Putamen (tissue), 1 donor: ENCODE data around the gene FNIP2.
A peak's percentile ranks its signal among the peaks of the same experiment; 100 is the strongest.
"Not testable (repeated sequence)": the region's sequence is repeated elsewhere in the genome, so short reads cannot be mapped to it uniquely, and the experiment has no call there.

ENCODE experiments used
- DNase-seq: peaks from one replicate; pipeline ENCODE4 v3.0.0-alpha.2; 2016; ENCODE audit warnings: low spot score

FNIP2 gene

GRCh38 chr4:158768555-158769174 lies at the start of gene FNIP2:
Gene FNIP2, plus strand, starts transcription at chr4:158769026. Its CDS starts 187 bp downstream, at chr4:158769213.
- peak; percentile 89 for DNase-seq

- no peak for DNase-seq
Measured at GRCh38 chr4:158721680-158722079, 47.1 kb upstream of the FNIP2 start.

GRCh38 chr4:158722291-158722916 lies 46.4 kb upstream of the FNIP2 start:
- peak; percentile 40 for DNase-seq

- DNase-seq = peak; percentile 80
Measured at GRCh38 chr4:158722917-158723793, 45.7 kb upstream of the FNIP2 start, which contains the start of gene PPID. Gene PPID, minus strand, starts transcription at chr4:158723396. Its CDS starts 108 bp downstream, at chr4:158723288.

GRCh38 chr4:158724637-158725036 lies 44.2 kb upstream of the FNIP2 start:
- no peak for DNase-seq

- DNase-seq = no peak
Measured at GRCh38 chr4:158726633-158727032, 42.2 kb upstream of the FNIP2 start.

- no peak for DNase-seq
Measured at GRCh38 chr4:158728236-158728635, 40.6 kb upstream of the FNIP2 start.

GRCh38 chr4:158729716-158730559 lies 38.9 kb upstream of the FNIP2 start:
- peak; percentile 63 for DNase-seq

GRCh38 chr4:158738866-158739265 lies 30.0 kb upstream of the FNIP2 start:
- DNase-seq = no peak

GRCh38 chr4:158739600-158739999 lies 29.2 kb upstream of the FNIP2 start:
- no peak for DNase-seq

GRCh38 chr4:158741326-158742021 lies 27.4 kb upstream of the FNIP2 start:
- DNase-seq = no peak

GRCh38 chr4:158746537-158746936 lies 22.3 kb upstream of the FNIP2 start:
- not testable (repeated sequence) for DNase-seq

- DNase-seq = no peak
Measured at GRCh38 chr4:158750379-158750778, 18.4 kb upstream of the FNIP2 start.

GRCh38 chr4:158754385-158755180 lies 14.2 kb upstream of the FNIP2 start:
- no peak for DNase-seq

GRCh38 chr4:158755819-158756218 lies 13.0 kb upstream of the FNIP2 start:
- not testable (repeated sequence) for DNase-seq

GRCh38 chr4:158756588-158756987 lies 12.2 kb upstream of the FNIP2 start:
- no peak for DNase-seq

GRCh38 chr4:158758142-158758541 lies 10.7 kb upstream of the FNIP2 start:
- no peak for DNase-seq

GRCh38 chr4:158758703-158759102 lies 10.1 kb upstream of the FNIP2 start:
- DNase-seq = no peak

- DNase-seq = not testable (repeated sequence)
Measured at GRCh38 chr4:158759539-158759938, 9.3 kb upstream of the FNIP2 start.

- DNase-seq = no peak
Measured at GRCh38 chr4:158760866-158761265, 8.0 kb upstream of the FNIP2 start.
